HepG2 (cell line): Measurements from ENCODE around the gene DYNC1I2. TPM values are rescaled to one million over a fixed set of nuclear protein-coding genes. Genes with fewer than 3 reads are reported as not detected.
"Not testable (repeated sequence)": the region's sequence is repeated elsewhere in the genome, so short reads cannot be mapped to it uniquely, and the experiment has no call there.

Source experiments
- ATAC-seq: fragments of 200-7000 bp; cut with Tn5 transposase; 3 replicates; pipeline ENCODE4 v1.9.1; 2020; ENCODE audit warnings: mild to moderate bottlenecking, moderate library complexity
- BruUV-seq: library from RNA; stranded (reverse); fragments of 400-500 nt; replicated peaks from 2 replicates; lab custom pipeline; 2021; lab: Mats Ljungman, UMichigan
- CTCF ChIA-PET: fragments of 300-600 bp; formaldehyde crosslinking; extraction: SDS; loops from one replicate; lab custom pipeline; 2021; ENCODE audit warnings: low total read pairs, inconsistent platforms, low intra/inter-chr PET ratio; lab: Yijun Ruan, JAX
- POLR2A ChIA-PET: fragments of 350-600 bp; sonication (Branson Sonifier 250); formaldehyde crosslinking; loops from one replicate; lab custom pipeline; 2020; ENCODE audit warnings: antibody characterized with exemption, inconsistent platforms; lab: Yijun Ruan, JAX
- DNase-seq: peaks from one replicate; pipeline ENCODE4 v3.0.0-alpha.2; 2015; ENCODE audit warnings: low spot score
- FAIRE-seq: peaks from 3 replicates; lab custom pipeline; 2011; peaks lifted over from hg19 to GRCh38; lab: Jason Lieb, UNC
- H2AFZ ChIP-seq: one replicate; pipeline ENCODE4 v1.6.1; 2011; ENCODE audit warnings: low read length, inconsistent platforms
- H3K27ac ChIP-seq: fragments of 300-600 bp; 3 replicates; pipeline ENCODE4 v1.8.0; 2011; ENCODE audit warnings: mixed run types, mild to moderate bottlenecking, mixed read lengths, low read length, inconsistent platforms; ENCODE audit not compliant: insufficient read depth; ENCODE audit errors: extremely low read length
- H3K27me3 ChIP-seq, 2 experiments: fragments of 200-600 bp in 1 of 2; 2 replicates in 1 of 2; 3 replicates in 1 of 2; pipeline versions ENCODE4 v1.6.0 to v1.8.0; 2011; ENCODE audit warnings: low read length in 2 of 2, mild to moderate bottlenecking in 2 of 2, moderate library complexity in 2 of 2, inconsistent platforms in 1 of 2; ENCODE audit not compliant: insufficient read depth in 2 of 2, control insufficient read depth in 1 of 2
- H3K36me3 ChIP-seq, 2 experiments: fragments of 200-600 bp in 1 of 2; replicated peaks in 1 of 2; 2 replicates in 1 of 2; 3 replicates in 1 of 2; pipeline versions ENCODE4 v1.5.1 to v1.8.0; 2011; ENCODE audit warnings: low read length in 2 of 2, inconsistent platforms in 1 of 2; ENCODE audit not compliant: insufficient read depth in 2 of 2, control insufficient read depth in 1 of 2
- H3K4me1 ChIP-seq: 2 replicates; pipeline ENCODE4 v1.5.1; 2012; ENCODE audit warnings: low read length, inconsistent platforms; ENCODE audit not compliant: insufficient read depth
- H3K4me2 ChIP-seq: 2 replicates; pipeline ENCODE4 v1.6.0; 2011; ENCODE audit warnings: low read depth, low read length, inconsistent platforms
- H3K4me3 ChIP-seq, 3 experiments: fragments of 200-600 bp in 1 of 3; sonication (generic), shearing (Covaris generic) in 1 of 3; replicated peaks in 1 of 3; 2 replicates each; pipeline ENCODE4 v1.5.1; 2011 to 2016; ENCODE audit warnings: low read length in 3 of 3, inconsistent platforms in 2 of 3, low read depth in 2 of 3, mild to moderate bottlenecking in 2 of 3, control low read depth in 1 of 3, mixed read lengths in 1 of 3; ENCODE audit not compliant: insufficient read depth in 1 of 3
- H3K79me2 ChIP-seq: one replicate; pipeline ENCODE4 v1.6.1; 2011; ENCODE audit warnings: low read length, inconsistent platforms; ENCODE audit not compliant: insufficient read depth
- H3K9ac ChIP-seq: 2 replicates; pipeline ENCODE4 v1.6.0; 2011; ENCODE audit warnings: mild to moderate bottlenecking, low read depth, low read length, inconsistent platforms; ENCODE audit not compliant: insufficient read depth
- H3K9me3 ChIP-seq: 2 replicates; pipeline ENCODE4 v1.5.1; 2012; ENCODE audit warnings: mild to moderate bottlenecking, low read length
- H4K20me1 ChIP-seq: 2 replicates; pipeline ENCODE4 v1.6.0; 2011; ENCODE audit warnings: inconsistent platforms, mild to moderate bottlenecking, low read length, moderate library complexity; ENCODE audit not compliant: insufficient read depth
- CEBPG ChIP-seq: IDR thresholded peaks from 2 replicates; pipeline ENCODE4 v1.6.1; 2016
- FOXA3 ChIP-seq: IDR thresholded peaks from 2 replicates; pipeline ENCODE4 v1.6.1; 2016; ENCODE audit warnings: missing genetic modification reagents, missing compliant biosample characterization
- FOXP1 ChIP-seq, 2 experiments: fragments of 450-650 bp in 1 of 2; IDR thresholded peaks; 2 replicates each; pipeline ENCODE4 v1.6.1; 2017 to 2018; ENCODE audit warnings: antibody characterized with exemption in 1 of 2
- GATAD2A ChIP-seq: IDR thresholded peaks from 2 replicates; pipeline ENCODE4 v1.6.1; 2016
- ISL2 ChIP-seq: sonication (generic); formaldehyde crosslinking; IDR thresholded peaks from 2 replicates; pipeline ENCODE4 v1.5.0; 2020; ENCODE audit warnings: missing genetic modification reagents
- NCOA2 ChIP-seq: sonication (generic); formaldehyde crosslinking; IDR thresholded peaks from 2 replicates; pipeline ENCODE4 v1.8.0; 2022; ENCODE audit warnings: inconsistent platforms
- NFE2 ChIP-seq: sonication (generic); formaldehyde crosslinking; IDR thresholded peaks from 2 replicates; pipeline ENCODE4 v1.4.0; 2020; ENCODE audit warnings: missing genetic modification reagents
- ONECUT2 ChIP-seq: sonication (generic); formaldehyde crosslinking; IDR thresholded peaks from 2 replicates; pipeline ENCODE4 v1.4.0; 2020; ENCODE audit warnings: missing genetic modification reagents
- RAD21 ChIP-seq: fragments of 450-650 bp; formaldehyde crosslinking; IDR thresholded peaks from 2 replicates; pipeline ENCODE4 v1.5.0; 2020; ENCODE audit warnings: mild to moderate bottlenecking
- SOX13 ChIP-seq, 3 experiments: fragments of 450-650 bp in 1 of 3; sonication (generic) in 1 of 3; formaldehyde crosslinking in 1 of 3; IDR thresholded peaks in 2 of 3; conservative IDR thresholded peaks in 1 of 3; 2 replicates each; pipeline versions ENCODE4 v1.5.0 to v1.6.1; 2016 to 2020; ENCODE audit warnings: antibody characterized with exemption in 1 of 3, mild to moderate bottlenecking in 1 of 3, missing compliant biosample characterization in 1 of 3, missing genetic modification reagents in 1 of 3, moderate library complexity in 1 of 3
- SOX6 ChIP-seq, 2 experiments: fragments of 450-650 bp in 1 of 2; sonication (generic) in 1 of 2; formaldehyde crosslinking in 1 of 2; IDR thresholded peaks; 2 replicates each; pipeline versions ENCODE4 v1.4.0 to v1.6.1; 2017 to 2020; ENCODE audit warnings: antibody characterized with exemption in 1 of 2, mild to moderate bottlenecking in 1 of 2, missing genetic modification reagents in 1 of 2
- ZNF260 ChIP-seq: sonication (generic); formaldehyde crosslinking; IDR thresholded peaks from 2 replicates; pipeline ENCODE4 v1.4.0; 2020; ENCODE audit warnings: missing genetic modification reagents, low read depth, mild to moderate bottlenecking, borderline replicate concordance
- ZNF724P ChIP-seq: sonication (generic); formaldehyde crosslinking; IDR thresholded peaks from 2 replicates; pipeline ENCODE4 v1.8.0; 2022; ENCODE audit warnings: missing genetic modification reagents, borderline replicate concordance
- ZNF776 ChIP-seq: sonication (generic); formaldehyde crosslinking; IDR thresholded peaks from 2 replicates; pipeline ENCODE4 v1.4.0; 2020; ENCODE audit warnings: mild to moderate bottlenecking, missing genetic modification reagents
- WGBS: methylation state at CpG from one replicate; pipeline ENCODE4 v1.1.6; 2017; ENCODE audit warnings: low lambda C conversion rate; 5-methylcytosine and 5-hydroxymethylcytosine counted together
- in situ Hi-C: cut with HindIII; loops from 2 replicates; pipeline ENCODE4 v1.10.0; 2017; ENCODE audit warnings: low pct_unique_long_range_greater_than_20kb; ENCODE audit not compliant: extremely low pct_ligation_motif_present
- intact Hi-C: fragments of 100-400 bp; cut with micrococcal nuclease; formaldehyde crosslinking; loops from one replicate; pipeline ENCODE4 v1.10.0; 2022; ENCODE audit not compliant: unreplicated experiment
- polyA plus RNA-seq, 8 experiments: library from polyadenylated mRNA; depleted of rRNA in 3 of 8; stranded (reverse) in 7 of 8; unstranded in 1 of 8; fragments of >200 nt; fragmentation: Illumina TruSeq in 4 of 8; extraction: Trizol in 4 of 8; gene quantifications; 2 replicates each; pipeline versions ENCODE4 v1.2.1 to v1.2.3, GENCODE V29; 2011 to 2016; ENCODE audit warnings: low read depth in 4 of 8, missing spikeins in 1 of 8, mixed read lengths in 1 of 8; ENCODE audit not compliant: insufficient read depth in 1 of 8
- total RNA-seq, 5 experiments: library from RNA; depleted of rRNA; stranded (reverse); fragments of >200 nt; fragmentation: Illumina TruSeq; extraction: Trizol; gene quantifications; 2 replicates each; pipeline ENCODE4 v1.2.3, GENCODE V29; 2016; ENCODE audit warnings: low read depth in 1 of 5
- TF ChIP-seq, protein P1 (sequence below): conservative IDR thresholded peaks from 2 replicates; pipeline ENCODE4 v1.6.1; 2018; ENCODE audit warnings: missing genetic modification reagents
- TF ChIP-seq, protein P2 (sequence below): sonication (generic); formaldehyde crosslinking; IDR thresholded peaks from 2 replicates; pipeline ENCODE4 v1.4.0; 2020; ENCODE audit warnings: missing genetic modification reagents, mild to moderate bottlenecking, borderline replicate concordance

The DYNC1I2 gene
- total and polyA plus RNA-seq, 2 of the 13 experiments (the other 11 are each of a cell fraction or from before 2014, with no cell fraction given) = 84.0 to 99.8 TPM

DNA sequence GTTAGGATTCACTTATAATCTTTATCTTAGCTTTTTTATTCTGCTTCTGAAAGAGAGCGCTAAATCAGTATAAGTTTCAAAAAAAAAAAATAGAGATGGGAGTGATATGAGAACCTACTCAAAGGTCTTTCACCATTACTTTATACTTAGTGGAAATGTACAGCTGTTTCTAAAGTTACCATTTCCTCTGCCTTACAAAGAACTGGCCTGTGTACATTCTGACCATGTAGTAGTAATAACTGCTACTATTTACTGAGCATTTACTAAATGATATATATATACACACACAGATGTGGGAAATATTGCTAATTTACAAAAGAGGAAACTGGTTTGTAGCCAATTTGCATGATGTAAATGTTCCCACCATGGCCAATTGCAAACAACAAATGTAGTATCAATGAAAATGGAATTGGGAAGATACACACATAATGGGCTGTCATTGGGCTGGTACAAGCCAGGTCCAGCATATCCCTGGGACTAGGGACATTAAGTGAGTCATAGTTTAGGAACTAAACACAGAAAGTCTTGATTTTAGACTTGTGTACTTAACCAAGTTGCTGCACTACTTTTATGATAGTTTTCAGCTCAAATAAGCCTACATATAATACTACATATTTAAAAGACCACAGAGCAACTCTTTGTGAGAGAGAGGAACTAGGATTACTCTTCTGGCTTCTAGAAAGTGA, 67.1 kb downstream of the DYNC1I2 start:
- Histone ChIP-seq H4K20me1 (no peaks in the 10 kb centered on the region), H2AFZ (no peak overlapping the region), H3K4me1 (peaks cover 12% of the 10 kb centered on the region), H3K79me2 (no peaks in the 10 kb centered on the region), H3K9me3 (no peaks in the 10 kb centered on the region), H3K27ac (no peak overlapping the region), H3K27me3 (no peaks in the 10 kb centered on the region), H3K9ac (no peak overlapping the region), H3K4me3 (no peak overlapping the region), H3K4me2 (no peak overlapping the region), H3K36me3 (peaks cover 4 to 7% of the 10 kb centered on the region in 2 experiments; a peak in 4 of 5 replicates)
- FAIRE-seq = no peak
- ATAC-seq = peak; percentile 41; the same call in 1 of the 3 replicates
- CTCF ChIA-PET = no interaction called here
- TF ChIP-seq RAD21 (CRISPR knock-in tag) = no peak
- no peak for TF ChIP-seq NFE2
- TF ChIP-seq ZNF776 (CRISPR knock-in tag) = no peak
- no peak for TF ChIP-seq ZNF724P (CRISPR knock-in tag)
- no peak for TF ChIP-seq ZNF260 (CRISPR knock-in tag)
- TF ChIP-seq, protein P1, sequence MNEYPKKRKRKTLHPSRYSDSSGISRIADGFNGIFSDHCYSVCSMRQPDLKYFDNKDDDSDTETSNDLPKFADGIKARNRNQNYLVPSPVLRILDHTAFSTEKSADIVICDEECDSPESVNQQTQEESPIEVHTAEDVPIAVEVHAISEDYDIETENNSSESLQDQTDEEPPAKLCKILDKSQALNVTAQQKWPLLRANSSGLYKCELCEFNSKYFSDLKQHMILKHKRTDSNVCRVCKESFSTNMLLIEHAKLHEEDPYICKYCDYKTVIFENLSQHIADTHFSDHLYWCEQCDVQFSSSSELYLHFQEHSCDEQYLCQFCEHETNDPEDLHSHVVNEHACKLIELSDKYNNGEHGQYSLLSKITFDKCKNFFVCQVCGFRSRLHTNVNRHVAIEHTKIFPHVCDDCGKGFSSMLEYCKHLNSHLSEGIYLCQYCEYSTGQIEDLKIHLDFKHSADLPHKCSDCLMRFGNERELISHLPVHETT (CRISPR knock-in tag) = no peak
- BruUV-seq = no TSS peak
- WGBS = 98% methylated on average over 1 of the region's 1 CpG
- in situ Hi-C loops (no loop called here), intact Hi-C loops (no loop called here)
- POLR2A ChIA-PET = interaction anchor here (0.6 kb wide), 1 partner anchor 12 kb away, joined by 4 read pairs; no protein-coding TSS in a partner anchor
- no peak for DNase-seq

DNA sequence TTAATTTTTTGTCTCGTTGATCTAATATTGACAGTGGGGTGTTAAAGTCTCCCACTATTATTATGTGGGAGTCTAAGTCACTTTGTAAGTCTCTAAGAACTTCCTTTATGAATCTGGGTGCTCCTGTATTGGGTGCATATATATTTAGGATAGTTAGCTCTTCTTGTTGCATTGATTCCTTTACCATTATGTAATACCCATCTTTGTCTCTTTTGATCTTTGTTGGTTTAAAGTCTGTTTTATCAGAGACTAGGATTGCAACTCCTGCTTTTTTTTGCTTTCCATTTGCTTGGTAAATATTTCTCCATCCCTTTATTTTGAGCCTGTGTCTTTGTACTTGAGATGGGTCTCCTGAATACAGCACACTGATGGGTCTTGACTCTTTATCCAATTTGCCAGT, 71.5 kb downstream of the DYNC1I2 start:
- in situ Hi-C loops; intact Hi-C loops; CTCF ChIA-PET; H4K20me1 ChIP-seq; H3K79me2 ChIP-seq; H3K27me3 ChIP-seq; H3K27ac ChIP-seq; FAIRE-seq; H3K36me3 ChIP-seq; ATAC-seq; H3K4me2 ChIP-seq; H3K4me3 ChIP-seq; H3K9me3 ChIP-seq; BruUV-seq; H3K9ac ChIP-seq; H2AFZ ChIP-seq; TF ChIP-seq SOX13, SOX6, FOXP1 (IDR thresholded peaks at IDR 0.05): not testable (repeated sequence)
- H3K4me1 ChIP-seq = peaks cover 32% of the 10 kb centered on the region
- 48% methylated on average over 1 of the region's 1 CpG for WGBS
- DNase-seq = peak; percentile 13
- POLR2A ChIA-PET = interaction anchor here (0.7 kb wide), 1 partner anchor 163 kb away, joined by 3 read pairs; the partner anchor contains the start of gene HAT1
- TF ChIP-seq, protein P2, sequence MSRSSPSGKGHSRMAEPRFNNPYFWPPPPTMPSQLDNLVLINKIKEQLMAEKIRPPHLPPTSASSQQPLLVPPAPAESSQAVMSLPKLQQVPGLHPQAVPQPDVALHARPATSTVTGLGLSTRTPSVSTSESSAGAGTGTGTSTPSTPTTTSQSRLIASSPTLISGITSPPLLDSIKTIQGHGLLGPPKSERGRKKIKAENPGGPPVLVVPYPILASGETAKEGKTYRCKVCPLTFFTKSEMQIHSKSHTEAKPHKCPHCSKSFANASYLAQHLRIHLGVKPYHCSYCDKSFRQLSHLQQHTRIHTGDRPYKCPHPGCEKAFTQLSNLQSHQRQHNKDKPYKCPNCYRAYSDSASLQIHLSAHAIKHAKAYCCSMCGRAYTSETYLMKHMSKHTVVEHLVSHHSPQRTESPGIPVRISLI (CRISPR knock-in tag) = peak; percentile 49; the same call in 1 of the 2 replicates
- TF ChIP-seq SOX13 (CRISPR knock-in tag; conservative IDR thresholded peaks at IDR 0.05 in 1 of 2, IDR thresholded peaks at IDR 0.05 in 1 of 2) = peak in 1 of 2 experiments; percentile 47; a peak in 1 of 4 replicates
- peak; percentile 45; the same call in 1 of the 2 replicates for TF ChIP-seq SOX6 (CRISPR knock-in tag; IDR thresholded peaks at IDR 0.05)
- TF ChIP-seq CEBPG (CRISPR knock-in tag) = peak; percentile 52
- TF ChIP-seq GATAD2A (CRISPR knock-in tag) = peak; percentile 74
- TF ChIP-seq FOXA3 (CRISPR knock-in tag) = peak; percentile 44
- peak; percentile 64 for TF ChIP-seq ONECUT2 (CRISPR knock-in tag)
- TF ChIP-seq ISL2 (CRISPR knock-in tag) = peak; percentile 84
- peak; percentile 48; the same call in 1 of the 2 replicates for TF ChIP-seq FOXP1 (CRISPR knock-in tag; IDR thresholded peaks at IDR 0.05)
- peak; percentile 30; the same call in 1 of the 2 replicates for TF ChIP-seq NCOA2 (CRISPR knock-in tag)
